ENCODE data around the gene TCF7L2. TPM values are rescaled to one million over a fixed set of nuclear protein-coding genes. Genes with fewer than 3 reads are reported as not detected.
A peak's percentile ranks its signal among the peaks of the same experiment; 100 is the strongest.

Gene TCF7L2
- total and polyA plus RNA-seq, 12 donors, result 8.7 to 24.7 (median 14.8) TPM

DNA sequence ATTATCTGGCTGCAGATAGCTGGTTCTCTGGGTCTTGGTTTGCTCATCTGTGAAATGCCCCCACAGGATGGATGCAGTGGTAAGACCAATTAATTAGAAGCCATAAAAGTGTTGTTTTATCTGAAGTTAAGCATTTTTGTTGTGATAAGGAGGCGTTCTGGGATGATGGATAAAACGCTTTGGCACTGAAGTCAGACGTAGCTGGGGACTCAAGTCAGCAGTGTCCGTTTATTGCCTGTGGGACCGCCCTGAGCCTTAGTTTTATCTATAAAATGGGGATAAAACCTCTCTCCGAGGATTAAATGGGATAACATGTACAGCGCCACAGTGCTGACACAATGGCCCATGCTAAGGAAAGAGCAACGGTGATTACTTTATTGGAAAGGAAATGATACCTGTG, 34.7 kb downstream of the TCF7L2 start:
- TF ChIP-seq POLR2A (IDR thresholded peaks at IDR 0.05) (no peak), CTCF (IDR thresholded peaks at IDR 0.05) (no peak)
- Histone ChIP-seq H3K9me3 (replicated peaks in 1 of 3) (no peaks in the 10 kb centered on the region), H3K4me1 (replicated peaks in 1 of 2) (peaks cover 4 to 41% of the 10 kb centered on the region in 2 donors), H3K27me3 (no peaks in the 10 kb centered on the region), H3K4me3 (no peak overlapping the region), H3K27ac (no peak overlapping the region), H3K36me3 (replicated peaks in 1 of 2) (no peaks in the 10 kb centered on the region)
- 83 to 92% (median 89%) methylated on average over 8 of the region's 8 CpGs for WGBS, 4 donors
- intact Hi-C loops (cut with DNase I), result no loop called here
- DNase-seq, result no peak

DNA sequence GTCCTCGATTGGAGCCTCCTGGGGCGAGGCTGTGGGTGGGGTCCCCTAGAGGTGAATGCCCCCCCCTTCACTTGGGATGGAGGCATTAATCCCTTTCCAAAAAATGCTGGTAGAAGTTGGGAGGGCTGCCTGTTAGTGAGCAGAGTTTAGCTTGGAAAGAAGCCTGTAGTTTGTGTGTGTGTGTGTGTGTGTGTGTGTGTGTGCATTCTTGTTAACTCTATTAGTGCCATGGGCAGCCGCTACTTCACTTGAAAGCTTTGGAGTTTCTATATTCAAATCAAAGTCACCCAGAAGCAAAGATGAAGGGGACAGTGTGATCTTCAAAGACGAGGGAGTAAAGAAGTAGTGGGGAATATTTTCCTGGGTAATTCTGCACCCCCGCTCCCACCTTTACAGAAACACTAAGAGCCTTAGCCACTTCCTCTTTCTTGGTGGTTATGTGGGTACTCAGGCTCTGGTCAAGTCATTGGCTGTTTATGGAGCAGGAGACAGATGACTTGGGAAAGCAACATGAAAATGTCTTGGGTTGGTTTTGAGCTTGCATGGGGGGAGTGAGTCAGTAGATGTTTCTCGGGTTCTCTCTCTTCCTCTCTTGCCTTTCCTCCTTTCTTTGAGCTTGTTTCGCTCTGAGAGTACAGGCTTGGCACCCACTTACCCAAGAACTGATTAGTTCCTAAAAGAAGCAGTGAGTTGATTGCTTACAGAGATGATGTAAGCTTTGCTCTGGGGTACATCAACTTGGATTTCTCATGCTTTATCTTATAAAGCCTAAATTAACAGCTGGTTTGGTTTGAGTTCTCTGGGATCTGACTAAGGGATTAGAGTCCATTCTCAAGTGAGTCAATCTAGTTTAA, 35.9 kb downstream of the TCF7L2 start:
- intact Hi-C loops (cut with DNase I), result no loop called here
- H3K4me1 ChIP-seq (replicated peaks in 1 of 2), result peaks cover 4 to 41% of the 10 kb centered on the region in 2 donors
- no peak for TF ChIP-seq CTCF (IDR thresholded peaks at IDR 0.05)
- no peak for TF ChIP-seq POLR2A (IDR thresholded peaks at IDR 0.05)
- H3K36me3 ChIP-seq (replicated peaks in 1 of 2), result no peaks in the 10 kb centered on the region
- no peak for DNase-seq
- no peaks in the 10 kb centered on the region for H3K9me3 ChIP-seq (replicated peaks in 1 of 3)
- no peak overlapping the region for H3K4me3 ChIP-seq
- WGBS, 4 donors, result 60 to 82% (median 69%) methylated on average over 7 of the region's 7 CpGs
- H3K27me3 ChIP-seq, result no peaks in the 10 kb centered on the region
- H3K27ac ChIP-seq, result no peak overlapping the region

GRCh38 chr10:112986544-112987190, 36.6 kb downstream of the TCF7L2 start:
- TF ChIP-seq POLR2A (IDR thresholded peaks at IDR 0.05) (no peak), CTCF (IDR thresholded peaks at IDR 0.05) (no peak)
- no peak for DNase-seq
- no peaks in the 10 kb centered on the region for H3K36me3 ChIP-seq (replicated peaks in 1 of 2)
- WGBS, 4 donors, result 36 to 42% (median 38%) methylated on average over 8 of the region's 8 CpGs
- H3K4me1 ChIP-seq (replicated peaks in 1 of 2), result peaks cover 4 to 41% of the 10 kb centered on the region in 2 donors
- intact Hi-C loops (cut with DNase I), result no loop called here
- no peak overlapping the region for H3K4me3 ChIP-seq
- no peaks in the 10 kb centered on the region for H3K27me3 ChIP-seq
- no peaks in the 10 kb centered on the region for H3K9me3 ChIP-seq (replicated peaks in 1 of 3)
- no peak overlapping the region for H3K27ac ChIP-seq

- peaks cover 4 to 41% of the 10 kb centered on the region in 2 donors for H3K4me1 ChIP-seq (replicated peaks in 1 of 2)
- DNase-seq, result peak in 5 of 7 donors; percentile 31 to 57 (median 41)
- no peak overlapping the region for H3K4me3 ChIP-seq
- TF ChIP-seq CTCF (IDR thresholded peaks at IDR 0.05) (no peak), POLR2A (IDR thresholded peaks at IDR 0.05) (no peak)
- 63 to 67% (median 66%) methylated on average over 7 of the region's 7 CpGs for WGBS, 4 donors
- no peaks in the 10 kb centered on the region for H3K9me3 ChIP-seq (replicated peaks in 1 of 3)
- H3K27ac ChIP-seq, result peak overlapping the region in 2 of 5 donors; percentile 25 to 40
- H3K27me3 ChIP-seq, result no peaks in the 10 kb centered on the region
- intact Hi-C loops (cut with DNase I), result no loop called here
- H3K36me3 ChIP-seq (replicated peaks in 1 of 2), result no peaks in the 10 kb centered on the region
These were observed 38.9 kb downstream of the TCF7L2 start for GRCh38 chr10:112988839-112989406.

Data from adrenal gland (tissue), 12 donors.